Sigmoid colon (tissue), 4 donors: ENCODE measurements around the gene BACH1.
"Not testable (repeated sequence)": the region's sequence is repeated elsewhere in the genome, so short reads cannot be mapped to it uniquely, and the experiment has no call there.

Source experiments
- CTCF ChIP-seq, 4 experiments: fragments of 450-650 bp in 3 of 4; fragments of 200-600 bp in 1 of 4; IDR thresholded peaks; one replicate each; pipeline ENCODE4 v1.5.1; 2016 to 2019; ENCODE audit warnings: antibody characterized with exemption in 4 of 4, mild to moderate bottlenecking in 3 of 4, moderate library complexity in 2 of 4
- EP300 ChIP-seq, 4 donors: sonication (generic); formaldehyde crosslinking; IDR thresholded peaks; one replicate each; pipeline ENCODE4 v1.6.1; 2017; ENCODE audit warnings: antibody characterized with exemption in 4 of 4
- POLR2AphosphoS5 ChIP-seq, 4 donors: sonication (generic); formaldehyde crosslinking; IDR thresholded peaks; one replicate each; pipeline ENCODE4 v1.6.1; 2017; ENCODE audit warnings: antibody characterized with exemption in 4 of 4

GRCh38 chr21:29281801-29282200, 16.9 kb upstream of the BACH1 start:
- not testable (repeated sequence) for TF ChIP-seq CTCF, EP300, POLR2AphosphoS5 (IDR thresholded peaks at IDR 0.05)
